ENCODE measurements around the gene SH3GL3.

- no peak for TF ChIP-seq ZNF70 (CRISPR knock-in tag; IDR thresholded peaks at IDR 0.05)
- TF ChIP-seq OSR1 (CRISPR knock-in tag; IDR thresholded peaks at IDR 0.05) = no peak
- TF ChIP-seq CSRNP3 (CRISPR knock-in tag; IDR thresholded peaks at IDR 0.05) = no peak
- no peak for TF ChIP-seq SNAI2 (CRISPR knock-in tag; IDR thresholded peaks at IDR 0.05)
- no peak for TF ChIP-seq PATZ1 (CRISPR knock-in tag; IDR thresholded peaks at IDR 0.05; ENCODE audit: borderline replicate concordance)
Observed at GRCh38 chr15:83578691-83579090, 131.6 kb downstream of the SH3GL3 start.
